D721Med (cell line): ENCODE measurements around the gene CFAP58.

Source experiments
- DNase-seq: peaks from one replicate; pipeline ENCODE4 v3.0.0; 2011; ENCODE audit warnings: low spot score; ENCODE audit not compliant: insufficient read length
- FAIRE-seq: peaks from 2 replicates; lab custom pipeline; 2011; peaks lifted over from hg19 to GRCh38; lab: Jason Lieb, UNC
- TF ChIP-seq, protein P1 (sequence below): IDR thresholded peaks from 2 replicates; pipeline ENCODE4 v1.5.1; 2012; ENCODE audit warnings: mild to moderate bottlenecking, control low read depth; ENCODE audit not compliant: insufficient read depth; ENCODE audit errors: missing control alignments

The CFAP58 gene

GRCh38 chr10:104309980-104310978, 43.4 kb upstream of the CFAP58 start:
- DNase-seq (no peak), FAIRE-seq (no peak)
- TF ChIP-seq, protein P1, sequence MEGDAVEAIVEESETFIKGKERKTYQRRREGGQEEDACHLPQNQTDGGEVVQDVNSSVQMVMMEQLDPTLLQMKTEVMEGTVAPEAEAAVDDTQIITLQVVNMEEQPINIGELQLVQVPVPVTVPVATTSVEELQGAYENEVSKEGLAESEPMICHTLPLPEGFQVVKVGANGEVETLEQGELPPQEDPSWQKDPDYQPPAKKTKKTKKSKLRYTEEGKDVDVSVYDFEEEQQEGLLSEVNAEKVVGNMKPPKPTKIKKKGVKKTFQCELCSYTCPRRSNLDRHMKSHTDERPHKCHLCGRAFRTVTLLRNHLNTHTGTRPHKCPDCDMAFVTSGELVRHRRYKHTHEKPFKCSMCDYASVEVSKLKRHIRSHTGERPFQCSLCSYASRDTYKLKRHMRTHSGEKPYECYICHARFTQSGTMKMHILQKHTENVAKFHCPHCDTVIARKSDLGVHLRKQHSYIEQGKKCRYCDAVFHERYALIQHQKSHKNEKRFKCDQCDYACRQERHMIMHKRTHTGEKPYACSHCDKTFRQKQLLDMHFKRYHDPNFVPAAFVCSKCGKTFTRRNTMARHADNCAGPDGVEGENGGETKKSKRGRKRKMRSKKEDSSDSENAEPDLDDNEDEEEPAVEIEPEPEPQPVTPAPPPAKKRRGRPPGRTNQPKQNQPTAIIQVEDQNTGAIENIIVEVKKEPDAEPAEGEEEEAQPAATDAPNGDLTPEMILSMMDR, result no peak

DNA sequence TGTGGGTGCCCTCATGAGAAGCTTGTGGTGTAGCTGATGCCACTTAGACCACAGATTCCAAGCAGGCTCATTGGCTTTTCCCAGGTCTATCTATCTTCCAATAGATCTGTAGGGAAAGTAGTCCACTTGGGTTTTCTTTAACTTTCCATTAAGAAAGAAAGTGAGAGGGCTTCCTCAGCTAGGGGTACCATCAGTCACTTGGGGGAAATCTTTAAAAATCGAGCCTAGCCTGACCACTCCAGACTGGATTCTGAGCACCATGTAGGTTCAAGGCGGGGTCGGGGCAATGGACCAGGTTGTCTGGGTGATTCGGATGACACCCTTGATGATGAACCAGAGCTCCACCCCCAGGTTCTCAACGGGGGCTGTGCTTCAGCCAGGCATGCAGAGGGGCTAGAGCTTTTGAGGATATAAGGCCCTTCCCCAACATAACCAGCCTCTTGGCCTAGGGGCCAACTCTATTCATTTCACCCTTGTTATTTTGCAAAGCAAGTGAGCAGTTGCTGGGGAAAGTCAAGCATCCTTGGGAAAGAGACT, 42.4 kb upstream of the CFAP58 start:
- DNase-seq (no peak), FAIRE-seq (no peak)
- TF ChIP-seq, protein P1, result no peak

DNA sequence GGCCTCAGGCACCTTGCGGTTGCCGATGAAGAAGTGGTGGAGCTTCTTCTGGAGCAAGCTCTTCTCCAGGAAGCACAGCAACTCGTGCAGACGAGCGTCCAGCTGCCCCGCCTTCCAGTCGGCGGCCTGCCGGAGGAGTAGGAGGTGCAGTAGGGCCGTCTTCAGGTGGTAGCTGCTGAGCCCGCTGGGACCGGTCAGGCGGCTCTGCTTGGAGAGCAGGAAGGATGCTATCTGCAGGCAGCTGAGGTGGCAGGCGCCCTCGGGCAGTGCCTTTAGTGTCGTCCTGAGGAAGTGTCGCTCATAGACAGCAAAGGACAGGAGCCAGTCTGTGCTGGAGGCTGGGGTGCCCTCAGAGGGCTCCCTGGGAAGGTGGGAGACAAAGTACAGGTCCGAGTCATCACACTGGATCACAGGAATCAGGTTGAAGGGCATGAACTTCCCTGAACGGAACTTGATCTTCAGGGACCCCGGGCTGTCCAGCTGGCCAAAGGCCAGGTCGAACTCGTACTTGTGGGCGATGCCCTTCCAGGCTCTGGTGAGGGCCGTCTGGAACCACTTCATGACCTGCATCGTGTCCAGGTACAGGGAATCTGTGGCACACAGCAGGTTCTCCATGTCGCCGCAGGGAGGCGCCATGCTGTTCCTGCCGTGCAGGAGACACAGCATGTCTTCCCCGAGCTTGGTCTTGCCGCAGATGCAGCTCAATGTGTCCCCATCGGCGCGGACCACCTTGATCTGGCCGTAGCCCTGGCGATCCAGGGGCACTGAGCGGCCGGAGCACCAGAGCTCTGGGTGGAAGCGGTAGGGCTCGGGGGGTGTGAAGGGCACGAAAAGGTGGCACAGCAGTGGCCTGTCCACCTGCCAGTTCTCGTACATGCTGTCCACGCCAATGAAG, 38.8 kb upstream of the CFAP58 start:
- TF ChIP-seq, protein P1, result no peak
- FAIRE-seq (no peak), DNase-seq (no peak)

DNA sequence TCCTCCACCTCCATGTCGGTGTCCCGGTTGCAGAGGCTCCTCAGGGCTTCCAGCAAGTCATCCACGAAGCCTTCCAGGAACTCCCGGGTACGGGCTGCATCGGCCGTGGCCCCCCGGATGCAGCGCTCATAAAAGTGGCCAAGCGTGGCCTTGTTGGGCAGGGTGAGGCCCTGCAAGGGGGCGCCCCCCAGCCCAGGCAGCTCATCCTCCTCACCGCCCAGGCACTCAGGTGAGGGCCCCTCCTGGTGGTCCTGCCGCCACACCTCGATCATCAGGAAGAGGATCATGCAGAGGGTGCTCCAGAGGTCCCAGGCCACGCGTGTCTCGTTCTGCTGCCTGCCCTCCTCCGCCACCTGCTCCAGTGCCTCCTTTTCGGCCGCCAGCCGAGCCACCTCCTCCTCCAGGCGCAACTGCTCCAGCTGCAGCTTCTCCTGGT, 38.1 kb upstream of the CFAP58 start:
- TF ChIP-seq, protein P1, result no peak
- FAIRE-seq (no peak), DNase-seq (no peak)

DNA sequence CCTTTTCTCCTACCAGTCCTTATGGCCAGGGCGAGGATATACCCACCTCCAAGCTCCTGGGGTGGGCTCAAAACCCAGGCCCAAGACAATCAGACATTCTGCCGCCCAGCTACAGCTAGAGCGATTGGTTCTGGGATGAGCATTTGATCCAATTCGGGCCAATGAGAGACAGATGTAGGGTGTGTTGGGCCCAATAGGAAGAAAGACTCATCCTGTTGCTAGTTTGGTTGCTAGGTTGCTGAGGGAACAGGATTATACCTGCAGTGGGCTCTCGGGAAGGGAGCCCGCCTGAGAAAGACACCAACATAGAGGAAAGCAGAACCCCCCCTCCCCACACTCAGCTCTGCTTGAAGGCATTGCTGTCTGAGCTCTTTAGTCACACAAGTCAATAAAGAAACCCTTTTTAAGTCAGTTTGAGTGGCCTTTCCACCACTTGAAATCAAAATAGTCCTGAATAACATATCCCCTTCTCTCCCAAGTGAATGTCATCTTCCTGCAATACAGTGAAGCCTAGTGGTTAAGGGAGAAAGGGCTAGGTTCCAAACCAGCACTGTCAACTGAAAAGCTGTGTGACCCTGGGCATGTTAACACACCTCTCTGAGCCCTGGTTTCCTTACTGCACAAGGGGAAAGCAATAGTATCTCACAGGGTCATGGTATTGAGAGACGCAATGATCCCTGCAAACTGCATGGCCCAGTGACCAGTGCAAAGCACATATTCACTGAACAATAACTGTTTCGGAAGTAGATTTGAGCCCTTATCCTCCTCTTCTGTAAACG, 37.1 kb upstream of the CFAP58 start:
- DNase-seq, result no peak
- TF ChIP-seq, protein P1, result no peak
- FAIRE-seq, result no peak

DNA sequence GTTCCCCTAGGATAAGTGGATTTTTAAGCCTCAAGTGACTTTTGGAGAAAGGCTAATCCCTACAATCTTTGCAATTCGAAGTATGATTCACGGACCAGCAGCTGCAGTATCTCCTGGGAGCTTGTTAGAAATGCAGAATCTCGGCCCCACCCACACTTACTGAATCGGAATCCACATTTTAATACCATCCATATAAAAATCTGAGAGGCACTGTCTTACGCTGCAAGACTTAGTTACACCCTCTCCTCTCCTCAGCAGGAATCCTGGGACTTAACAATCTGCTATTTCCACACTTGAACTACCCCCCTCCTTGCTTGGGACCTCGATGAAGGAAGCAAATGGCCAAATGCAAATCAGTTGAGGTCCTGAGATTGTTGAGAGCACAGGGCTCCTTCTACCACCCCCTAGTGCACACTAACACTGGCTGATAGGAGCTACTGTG, 36.3 kb upstream of the CFAP58 start:
- no peak for FAIRE-seq
- DNase-seq, result no peak
- TF ChIP-seq, protein P1, result no peak
